Measurements from ENCODE around the gene CINP.

- TF ChIP-seq CTCF (IDR thresholded peaks at IDR 0.05) = no peak
- no peak for TF ChIP-seq POLR2A (IDR thresholded peaks at IDR 0.05)
- no peak for TF ChIP-seq POLR2AphosphoS5 (IDR thresholded peaks at IDR 0.05)
These were observed 26.6 kb upstream of the CINP start for GRCh38 chr14:102389246-102389645.
